WTC11 (cell line): ENCODE results near the gene STAT1. TPM values are rescaled to one million over a fixed set of nuclear protein-coding genes. Genes with fewer than 3 reads are reported as not detected.
A peak's percentile ranks its signal among the peaks of the same experiment; 100 is the strongest.

ENCODE experiments used
- ATAC-seq: fragments of 200-7000 bp; cut with Tn5 transposase; 2 replicates; pipeline ENCODE4 v1.10.0; 2021; ENCODE audit warnings: mild to moderate bottlenecking, moderate library complexity
- CTCF ChIA-PET: fragments of 300-600 bp; sonication (Branson Sonifier 250); formaldehyde crosslinking; loops from one replicate; lab custom pipeline; 2021; ENCODE audit warnings: antibody characterized with exemption; lab: Charles Lee
- POLR2A ChIA-PET: fragments of 350-600 bp; sonication (Branson Sonifier 250); formaldehyde crosslinking; loops from one replicate; lab custom pipeline; 2021; ENCODE audit warnings: antibody characterized with exemption; lab: Charles Lee
- DNase-seq: peaks from one replicate; pipeline ENCODE4 v3.0.0; 2021; ENCODE audit warnings: low spot score
- H3K27ac Mint-ChIP-seq: 2 replicates; pipeline ENCODE4 v1.8.0; 2021; ENCODE audit warnings: mixed read lengths
- H3K27me3 Mint-ChIP-seq: 2 replicates; pipeline ENCODE4 v1.8.0; 2021; ENCODE audit warnings: low read depth, mild to moderate bottlenecking, moderate library complexity, mixed read lengths
- H3K36me3 Mint-ChIP-seq: 2 replicates; pipeline ENCODE4 v1.8.0; 2021; ENCODE audit warnings: mixed read lengths
- H3K4me1 Mint-ChIP-seq: 2 replicates; pipeline ENCODE4 v1.8.0; 2022; ENCODE audit warnings: mixed read lengths
- H3K4me3 Mint-ChIP-seq: 2 replicates; pipeline ENCODE4 v1.8.0; 2021; ENCODE audit warnings: mild to moderate bottlenecking, moderate library complexity, mixed read lengths
- H3K9me3 Mint-ChIP-seq: 2 replicates; pipeline ENCODE4 v1.8.0; 2021; ENCODE audit warnings: mixed read lengths
- ATF6 ChIP-seq: sonication (generic); formaldehyde crosslinking; IDR thresholded peaks from 2 replicates; pipeline ENCODE4 v1.8.1; 2023; ENCODE audit warnings: mild to moderate bottlenecking, missing genetic modification reagents
- GTF2I ChIP-seq: fragments of 250-450 bp; sonication (Bioruptor Pico); conservative IDR thresholded peaks from 2 replicates; pipeline ENCODE4 v1.4.0; 2021; ENCODE audit warnings: mild to moderate bottlenecking
- IRF2 ChIP-seq: sonication (generic); formaldehyde crosslinking; IDR thresholded peaks from 2 replicates; pipeline ENCODE4 v1.8.0; 2022; ENCODE audit warnings: low read depth, missing genetic modification reagents, borderline replicate concordance
- MAX ChIP-seq: sonication (generic); formaldehyde crosslinking; IDR thresholded peaks from 2 replicates; pipeline ENCODE4 v1.8.0; 2022; ENCODE audit warnings: mild to moderate bottlenecking, missing genetic modification reagents
- NFATC4 ChIP-seq: fragments of 250-450 bp; sonication (Bioruptor Pico); IDR thresholded peaks from 2 replicates; pipeline ENCODE4 v1.9.0; 2021; ENCODE audit warnings: mild to moderate bottlenecking
- PRDM15 ChIP-seq: sonication (generic); formaldehyde crosslinking; IDR thresholded peaks from 2 replicates; pipeline ENCODE4 v1.8.0; 2022; ENCODE audit warnings: missing genetic modification reagents
- SMAD3 ChIP-seq: sonication (generic); formaldehyde crosslinking; IDR thresholded peaks from 2 replicates; pipeline ENCODE4 v1.8.0; 2022; ENCODE audit warnings: missing genetic modification reagents, mild to moderate bottlenecking, borderline replicate concordance
- ZBTB21 ChIP-seq: sonication (generic); formaldehyde crosslinking; IDR thresholded peaks from 2 replicates; pipeline ENCODE4 v1.8.1; 2023; ENCODE audit warnings: mild to moderate bottlenecking, missing genetic modification reagents, borderline replicate concordance
- ZBTB43 ChIP-seq: sonication (generic); formaldehyde crosslinking; IDR thresholded peaks from 2 replicates; pipeline ENCODE4 v1.8.1; 2023; ENCODE audit warnings: mild to moderate bottlenecking, missing genetic modification reagents
- ZNF138 ChIP-seq: sonication (generic); formaldehyde crosslinking; conservative IDR thresholded peaks from 2 replicates; pipeline ENCODE4 v1.8.1; 2022; ENCODE audit warnings: mild to moderate bottlenecking, moderate library complexity, missing genetic modification reagents
- ZNF416 ChIP-seq: fragments of 250-450 bp; sonication (Bioruptor Pico); IDR thresholded peaks from 2 replicates; pipeline ENCODE4 v1.9.0; 2021; ENCODE audit warnings: mild to moderate bottlenecking, inconsistent platforms
- ZNF532 ChIP-seq: fragments of 250-450 bp; sonication (Bioruptor Pico); IDR thresholded peaks from 2 replicates; pipeline ENCODE4 v1.9.0; 2021; ENCODE audit warnings: mild to moderate bottlenecking, borderline replicate concordance
- total RNA-seq: library from RNA; stranded (reverse); gene quantifications from 3 replicates; pipeline ENCODE4 v1.2.3, GENCODE V29; 2021
- TF ChIP-seq, protein P1 (sequence below): sonication (generic); formaldehyde crosslinking; IDR thresholded peaks from 2 replicates; pipeline ENCODE4 v1.8.1; 2023; ENCODE audit warnings: mild to moderate bottlenecking, missing genetic modification reagents, moderate library complexity
- TF ChIP-seq, protein P2 (sequence below): fragments of 250-450 bp; sonication (Bioruptor Pico); IDR thresholded peaks from 2 replicates; pipeline ENCODE4 v1.9.0; 2021; ENCODE audit warnings: mild to moderate bottlenecking

The STAT1 gene
- total RNA-seq, 1 experiment from 2014 or later, result 36.1 TPM

- TF ChIP-seq PRDM15 (CRISPR knock-in tag), result no peak
- no peak for TF ChIP-seq ZNF416 (CRISPR knock-in tag)
- TF ChIP-seq, all 79 proteins: peak for 0
Observed at GRCh38 chr2:190980630-190981209, 33.3 kb downstream of the STAT1 start (continued).

- DNase-seq, result no peak
- Mint-ChIP-seq H3K27me3 (no peaks in the 10 kb centered on the region), H3K9me3 (no peaks in the 10 kb centered on the region), H3K36me3 (peaks cover 92% of the 10 kb centered on the region), H3K4me1 (peaks cover 7% of the 10 kb centered on the region), H3K27ac (peak overlapping the region; percentile 73; the same call in 1 of the 2 replicates), H3K4me3 (no peak overlapping the region)
- CTCF ChIA-PET, result no interaction called here
- ATAC-seq, result no peak; the same call in 1 of the 2 replicates
- POLR2A ChIA-PET, result no interaction called here
- TF ChIP-seq IRF2 (CRISPR knock-in tag) (no peak), SMAD3 (CRISPR knock-in tag) (no peak), ATF6 (CRISPR knock-in tag) (no peak), ZBTB21 (CRISPR knock-in tag) (no peak), MAX (CRISPR knock-in tag) (no peak), PRDM15 (CRISPR knock-in tag) (no peak), ZNF138 (CRISPR knock-in tag) (no peak), NFATC4 (CRISPR knock-in tag) (no peak), GTF2I (CRISPR knock-in tag) (no peak), ZBTB43 (CRISPR knock-in tag) (no peak), ZNF532 (no peak), ZNF416 (CRISPR knock-in tag) (no peak)
- TF ChIP-seq, protein P1, sequence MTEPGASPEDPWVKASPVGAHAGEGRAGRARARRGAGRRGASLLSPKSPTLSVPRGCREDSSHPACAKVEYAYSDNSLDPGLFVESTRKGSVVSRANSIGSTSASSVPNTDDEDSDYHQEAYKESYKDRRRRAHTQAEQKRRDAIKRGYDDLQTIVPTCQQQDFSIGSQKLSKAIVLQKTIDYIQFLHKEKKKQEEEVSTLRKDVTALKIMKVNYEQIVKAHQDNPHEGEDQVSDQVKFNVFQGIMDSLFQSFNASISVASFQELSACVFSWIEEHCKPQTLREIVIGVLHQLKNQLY (CRISPR knock-in tag), result no peak
- TF ChIP-seq, protein P2, sequence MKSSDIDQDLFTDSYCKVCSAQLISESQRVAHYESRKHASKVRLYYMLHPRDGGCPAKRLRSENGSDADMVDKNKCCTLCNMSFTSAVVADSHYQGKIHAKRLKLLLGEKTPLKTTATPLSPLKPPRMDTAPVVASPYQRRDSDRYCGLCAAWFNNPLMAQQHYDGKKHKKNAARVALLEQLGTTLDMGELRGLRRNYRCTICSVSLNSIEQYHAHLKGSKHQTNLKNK (CRISPR knock-in tag), result no peak
Observed at GRCh38 chr2:190979906-190980629, 33.9 kb downstream of the STAT1 start.
